ENCODE measurements around the gene DYNC2LI1.

DNA sequence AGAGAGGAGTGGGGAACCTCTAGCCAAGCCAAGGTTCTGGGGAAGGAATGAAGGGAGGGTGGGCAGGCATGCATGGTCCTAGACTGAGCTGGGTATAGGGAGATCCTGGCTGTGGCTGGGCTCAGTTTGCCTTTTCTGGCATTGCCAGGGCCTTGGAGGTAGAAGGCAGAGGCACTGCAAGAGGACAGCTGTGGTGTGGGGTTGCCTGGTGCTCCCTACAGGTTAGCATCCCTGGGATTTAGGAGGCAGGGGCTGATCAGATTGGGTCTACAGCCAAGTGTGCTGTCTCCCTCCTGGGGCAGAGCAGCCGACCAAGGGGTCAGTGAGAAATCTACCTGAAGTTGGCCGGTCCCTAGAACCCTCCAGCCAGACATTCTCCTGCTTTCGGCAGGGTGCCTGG lies 80.8 kb downstream of the DYNC2LI1 start:
- TF ChIP-seq OSR1 (CRISPR knock-in tag; IDR thresholded peaks at IDR 0.05): no peak
- TF ChIP-seq GLIS3 (CRISPR knock-in tag; IDR thresholded peaks at IDR 0.05): no peak
- TF ChIP-seq ZFP3 (CRISPR knock-in tag; IDR thresholded peaks at IDR 0.05): no peak
- TF ChIP-seq SNAI2 (CRISPR knock-in tag; IDR thresholded peaks at IDR 0.05): no peak
- TF ChIP-seq ESRRG (CRISPR knock-in tag; IDR thresholded peaks at IDR 0.05): no peak
- no peak for TF ChIP-seq RARB (CRISPR knock-in tag; IDR thresholded peaks at IDR 0.05)
- TF ChIP-seq, protein P1, sequence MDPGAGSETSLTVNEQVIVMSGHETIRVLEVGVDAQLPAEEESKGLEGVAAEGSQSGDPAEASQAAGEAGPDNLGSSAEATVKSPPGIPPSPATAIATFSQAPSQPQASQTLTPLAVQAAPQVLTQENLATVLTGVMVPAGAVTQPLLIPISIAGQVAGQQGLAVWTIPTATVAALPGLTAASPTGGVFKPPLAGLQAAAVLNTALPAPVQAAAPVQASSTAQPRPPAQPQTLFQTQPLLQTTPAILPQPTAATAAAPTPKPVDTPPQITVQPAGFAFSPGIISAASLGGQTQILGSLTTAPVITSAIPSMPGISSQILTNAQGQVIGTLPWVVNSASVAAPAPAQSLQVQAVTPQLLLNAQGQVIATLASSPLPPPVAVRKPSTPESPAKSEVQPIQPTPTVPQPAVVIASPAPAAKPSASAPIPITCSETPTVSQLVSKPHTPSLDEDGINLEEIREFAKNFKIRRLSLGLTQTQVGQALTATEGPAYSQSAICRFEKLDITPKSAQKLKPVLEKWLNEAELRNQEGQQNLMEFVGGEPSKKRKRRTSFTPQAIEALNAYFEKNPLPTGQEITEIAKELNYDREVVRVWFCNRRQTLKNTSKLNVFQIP (CRISPR knock-in tag; IDR thresholded peaks at IDR 0.05; ENCODE audit: borderline replicate concordance, low read depth): no peak
- TF ChIP-seq, protein P2, sequence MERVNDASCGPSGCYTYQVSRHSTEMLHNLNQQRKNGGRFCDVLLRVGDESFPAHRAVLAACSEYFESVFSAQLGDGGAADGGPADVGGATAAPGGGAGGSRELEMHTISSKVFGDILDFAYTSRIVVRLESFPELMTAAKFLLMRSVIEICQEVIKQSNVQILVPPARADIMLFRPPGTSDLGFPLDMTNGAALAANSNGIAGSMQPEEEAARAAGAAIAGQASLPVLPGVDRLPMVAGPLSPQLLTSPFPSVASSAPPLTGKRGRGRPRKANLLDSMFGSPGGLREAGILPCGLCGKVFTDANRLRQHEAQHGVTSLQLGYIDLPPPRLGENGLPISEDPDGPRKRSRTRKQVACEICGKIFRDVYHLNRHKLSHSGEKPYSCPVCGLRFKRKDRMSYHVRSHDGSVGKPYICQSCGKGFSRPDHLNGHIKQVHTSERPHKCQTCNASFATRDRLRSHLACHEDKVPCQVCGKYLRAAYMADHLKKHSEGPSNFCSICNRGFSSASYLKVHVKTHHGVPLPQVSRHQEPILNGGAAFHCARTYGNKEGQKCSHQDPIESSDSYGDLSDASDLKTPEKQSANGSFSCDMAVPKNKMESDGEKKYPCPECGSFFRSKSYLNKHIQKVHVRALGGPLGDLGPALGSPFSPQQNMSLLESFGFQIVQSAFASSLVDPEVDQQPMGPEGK (CRISPR knock-in tag; IDR thresholded peaks at IDR 0.05; ENCODE audit: borderline replicate concordance): no peak
- no peak for TF ChIP-seq TSHZ2 (CRISPR knock-in tag; IDR thresholded peaks at IDR 0.05)
- no peak for TF ChIP-seq CREB5 (CRISPR knock-in tag; IDR thresholded peaks at IDR 0.05; ENCODE audit: low read depth)
- TF ChIP-seq TOX (CRISPR knock-in tag; IDR thresholded peaks at IDR 0.05; ENCODE audit: borderline replicate concordance): no peak
